BE2C (cell line): Measurements from ENCODE around the gene ST6GALNAC4.

ENCODE experiments used
- DNase-seq: peaks from one replicate; pipeline ENCODE4 v3.0.0-alpha.2; 2020
- H3K27me3 ChIP-seq: fragments of 250-450 bp; sonication (Bioruptor Pico); 2 replicates; pipeline ENCODE4 v1.5.1; 2020; ENCODE audit warnings: mild to moderate bottlenecking
- H3K36me3 ChIP-seq: fragments of 250-450 bp; sonication (Bioruptor Pico); 2 replicates; pipeline ENCODE4 v1.5.1; 2020; ENCODE audit warnings: mild to moderate bottlenecking
- H3K4me1 ChIP-seq: fragments of 250-450 bp; sonication (Bioruptor Pico); 2 replicates; pipeline ENCODE4 v1.5.1; 2020
- H3K4me3 ChIP-seq: 2 replicates; pipeline ENCODE4 v1.5.1; 2011; ENCODE audit warnings: low read depth, low read length
- H3K9me3 ChIP-seq: fragments of 250-450 bp; sonication (Bioruptor Pico); 2 replicates; pipeline ENCODE4 v1.5.1; 2020
- TF ChIP-seq, protein P1 (sequence below): IDR thresholded peaks from 2 replicates; pipeline ENCODE4 v1.5.1; 2012; ENCODE audit warnings: mild to moderate bottlenecking, low read depth, low read length

The ST6GALNAC4 gene

DNA sequence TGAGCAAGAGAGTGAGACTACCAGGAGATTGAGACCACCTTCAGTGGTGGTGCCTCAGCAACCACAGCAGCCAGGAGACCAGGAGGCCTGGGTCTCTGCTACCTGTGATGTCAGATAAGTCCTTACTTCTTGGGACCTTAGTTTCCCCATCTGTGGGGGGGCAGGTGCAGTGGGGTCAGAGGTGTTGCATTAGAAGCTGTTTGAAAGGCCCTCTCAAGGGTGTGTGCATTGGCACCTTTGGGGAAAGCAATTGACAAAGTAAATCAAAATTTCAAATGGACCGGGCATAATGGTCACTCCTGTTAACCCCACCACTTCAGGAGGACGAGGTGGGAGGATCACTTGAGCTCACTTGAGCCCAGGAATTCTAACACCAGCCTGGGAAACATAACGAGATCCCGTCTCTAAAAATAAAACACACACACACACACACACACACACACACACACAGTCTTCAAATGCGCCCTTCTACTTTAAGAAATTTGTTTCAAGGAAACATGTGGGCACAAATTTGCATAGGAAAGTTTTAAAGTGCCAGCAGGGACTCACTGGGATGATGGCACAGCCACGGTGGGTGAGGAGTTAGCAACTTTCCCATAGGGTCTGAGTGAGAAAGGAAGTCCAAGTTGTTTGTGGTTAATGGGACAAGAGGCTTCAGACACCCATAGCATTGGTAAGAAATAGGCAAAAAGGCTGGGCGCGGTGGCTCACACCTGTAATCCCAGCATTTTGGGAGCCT lies 38.0 kb downstream of the ST6GALNAC4 start:
- H3K27me3 ChIP-seq: no peaks in the 10 kb centered on the region
- H3K9me3 ChIP-seq: no peaks in the 10 kb centered on the region
- H3K4me3 ChIP-seq: no peak overlapping the region; the same call in 1 of the 2 replicates
- no peak for DNase-seq
- H3K4me1 ChIP-seq: peaks cover 4% of the 10 kb centered on the region; the same call in 1 of the 2 replicates
- no peaks in the 10 kb centered on the region for H3K36me3 ChIP-seq
- TF ChIP-seq, protein P1, sequence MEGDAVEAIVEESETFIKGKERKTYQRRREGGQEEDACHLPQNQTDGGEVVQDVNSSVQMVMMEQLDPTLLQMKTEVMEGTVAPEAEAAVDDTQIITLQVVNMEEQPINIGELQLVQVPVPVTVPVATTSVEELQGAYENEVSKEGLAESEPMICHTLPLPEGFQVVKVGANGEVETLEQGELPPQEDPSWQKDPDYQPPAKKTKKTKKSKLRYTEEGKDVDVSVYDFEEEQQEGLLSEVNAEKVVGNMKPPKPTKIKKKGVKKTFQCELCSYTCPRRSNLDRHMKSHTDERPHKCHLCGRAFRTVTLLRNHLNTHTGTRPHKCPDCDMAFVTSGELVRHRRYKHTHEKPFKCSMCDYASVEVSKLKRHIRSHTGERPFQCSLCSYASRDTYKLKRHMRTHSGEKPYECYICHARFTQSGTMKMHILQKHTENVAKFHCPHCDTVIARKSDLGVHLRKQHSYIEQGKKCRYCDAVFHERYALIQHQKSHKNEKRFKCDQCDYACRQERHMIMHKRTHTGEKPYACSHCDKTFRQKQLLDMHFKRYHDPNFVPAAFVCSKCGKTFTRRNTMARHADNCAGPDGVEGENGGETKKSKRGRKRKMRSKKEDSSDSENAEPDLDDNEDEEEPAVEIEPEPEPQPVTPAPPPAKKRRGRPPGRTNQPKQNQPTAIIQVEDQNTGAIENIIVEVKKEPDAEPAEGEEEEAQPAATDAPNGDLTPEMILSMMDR: no peak

DNA sequence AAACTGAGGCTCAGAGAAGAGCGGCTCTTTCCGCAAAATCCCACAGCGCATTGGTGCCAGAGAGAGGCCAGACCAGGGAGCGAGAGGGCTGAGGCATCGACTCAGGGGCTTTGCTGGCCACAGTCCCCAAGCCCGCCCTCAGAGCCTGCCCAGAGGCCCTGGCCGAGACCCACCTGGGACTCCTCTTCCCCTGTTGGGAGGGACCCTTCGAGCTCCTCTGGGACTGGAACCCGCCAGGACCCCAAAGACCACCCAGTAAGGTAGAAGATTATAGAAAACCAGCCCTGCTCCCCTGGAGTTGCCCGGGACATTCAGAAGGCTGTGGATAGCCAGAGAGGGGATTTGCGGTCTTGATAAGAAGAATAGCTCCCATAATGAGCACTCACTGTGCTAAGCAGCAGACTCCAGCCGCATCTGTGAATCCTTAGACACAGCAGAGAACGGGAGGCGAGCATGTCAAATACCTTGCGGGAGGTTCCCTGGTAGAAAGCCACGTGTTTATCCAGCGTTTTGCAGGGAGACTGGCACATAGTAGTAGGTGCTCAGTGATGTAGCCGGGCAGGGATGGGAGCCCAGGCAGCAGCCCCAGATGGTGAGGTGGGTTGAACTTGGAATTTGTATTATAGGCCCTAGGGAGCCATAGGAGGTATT lies 38.7 kb downstream of the ST6GALNAC4 start:
- peak overlapping the region; percentile 74 for H3K4me3 ChIP-seq
- H3K4me1 ChIP-seq: peaks cover 4% of the 10 kb centered on the region
- H3K36me3 ChIP-seq: no peaks in the 10 kb centered on the region
- no peaks in the 10 kb centered on the region for H3K27me3 ChIP-seq
- H3K9me3 ChIP-seq: no peaks in the 10 kb centered on the region
- DNase-seq: no peak
- TF ChIP-seq, protein P1: no peak

DNA sequence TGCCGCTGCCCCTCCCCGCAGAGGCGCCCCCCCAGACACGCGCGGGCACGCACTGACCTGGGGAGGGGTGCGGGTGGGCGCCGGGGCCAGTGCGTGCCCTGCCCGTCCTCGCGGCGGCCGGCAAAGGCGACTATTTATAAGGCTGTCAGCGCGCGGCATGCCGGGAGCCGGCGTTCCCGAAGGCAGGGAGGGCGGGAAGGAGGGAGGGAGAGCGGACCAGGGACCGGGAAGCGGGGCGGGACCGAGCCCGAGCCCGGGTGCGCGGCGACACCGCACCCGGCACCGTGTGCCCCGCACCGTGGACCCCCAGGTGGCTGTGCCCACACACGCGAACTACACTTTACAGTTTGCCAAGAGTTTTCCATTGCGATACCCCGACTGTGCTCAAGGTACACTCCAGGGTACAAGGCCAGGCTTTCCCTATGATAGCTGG lies 39.3 kb downstream of the ST6GALNAC4 start, which contains the start of gene AK1:
Gene AK1, minus strand, starts transcription at position 110 of the 433 bp plus-strand sequence. CDS start 3,058 bp downstream, outside the sequence.
- Histone ChIP-seq H3K4me3 (peak within 1 kb of the TSS; percentile 74), H3K9me3 (no peaks in the 10 kb centered on the region), H3K4me1 (peaks cover 4% of the 10 kb centered on the region), H3K36me3 (peaks cover 1% of the 10 kb centered on the region; the same call in 1 of the 2 replicates), H3K27me3 (no peaks in the 10 kb centered on the region)
- DNase-seq: peak; percentile 83
- TF ChIP-seq, protein P1: no peak

DNA sequence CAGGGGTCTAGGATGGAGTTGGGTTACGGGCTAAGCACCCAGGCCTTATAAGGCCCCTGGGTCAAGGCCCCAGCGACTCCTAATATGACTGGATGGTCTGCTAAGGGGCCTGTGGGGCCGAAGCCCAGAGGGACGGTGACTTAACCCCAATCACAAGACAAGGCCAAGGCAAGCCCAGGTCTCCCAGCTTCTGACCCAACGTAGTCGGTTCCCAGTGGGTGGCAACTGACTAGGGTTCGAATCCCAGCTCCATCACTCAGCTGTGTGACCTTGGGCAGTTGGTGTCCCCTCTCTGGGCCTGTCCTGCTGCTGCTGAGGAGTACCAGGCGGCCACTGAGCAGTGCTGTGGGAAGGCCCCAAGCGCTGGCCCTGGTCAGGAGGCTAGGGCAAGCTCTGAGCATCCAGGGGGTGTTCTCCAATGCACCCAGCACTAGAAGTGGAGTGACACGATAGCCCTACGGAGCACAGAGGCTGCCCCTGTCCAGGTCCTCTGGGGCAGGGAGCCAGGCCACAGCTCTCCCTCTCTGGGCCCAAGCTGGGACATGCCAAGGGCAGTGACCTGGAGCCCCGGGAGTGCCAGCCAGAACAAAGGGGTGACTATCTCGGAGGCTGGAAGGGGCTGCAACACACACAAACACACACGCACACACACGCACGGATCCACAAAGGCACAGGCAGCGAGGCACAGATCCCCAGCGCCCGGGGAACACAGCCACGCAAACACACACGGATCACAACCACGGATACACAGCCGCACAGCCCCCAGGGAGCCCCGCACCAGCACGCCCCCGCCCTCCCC lies 39.9 kb downstream of the ST6GALNAC4 start:
- H3K27me3 ChIP-seq: no peaks in the 10 kb centered on the region
- peaks cover 4% of the 10 kb centered on the region for H3K4me1 ChIP-seq
- TF ChIP-seq, protein P1: no peak
- no peaks in the 10 kb centered on the region for H3K9me3 ChIP-seq
- H3K4me3 ChIP-seq: peak overlapping the region; percentile 74
- H3K36me3 ChIP-seq: peaks cover 4% of the 10 kb centered on the region; the same call in 1 of the 2 replicates
- DNase-seq: no peak

DNA sequence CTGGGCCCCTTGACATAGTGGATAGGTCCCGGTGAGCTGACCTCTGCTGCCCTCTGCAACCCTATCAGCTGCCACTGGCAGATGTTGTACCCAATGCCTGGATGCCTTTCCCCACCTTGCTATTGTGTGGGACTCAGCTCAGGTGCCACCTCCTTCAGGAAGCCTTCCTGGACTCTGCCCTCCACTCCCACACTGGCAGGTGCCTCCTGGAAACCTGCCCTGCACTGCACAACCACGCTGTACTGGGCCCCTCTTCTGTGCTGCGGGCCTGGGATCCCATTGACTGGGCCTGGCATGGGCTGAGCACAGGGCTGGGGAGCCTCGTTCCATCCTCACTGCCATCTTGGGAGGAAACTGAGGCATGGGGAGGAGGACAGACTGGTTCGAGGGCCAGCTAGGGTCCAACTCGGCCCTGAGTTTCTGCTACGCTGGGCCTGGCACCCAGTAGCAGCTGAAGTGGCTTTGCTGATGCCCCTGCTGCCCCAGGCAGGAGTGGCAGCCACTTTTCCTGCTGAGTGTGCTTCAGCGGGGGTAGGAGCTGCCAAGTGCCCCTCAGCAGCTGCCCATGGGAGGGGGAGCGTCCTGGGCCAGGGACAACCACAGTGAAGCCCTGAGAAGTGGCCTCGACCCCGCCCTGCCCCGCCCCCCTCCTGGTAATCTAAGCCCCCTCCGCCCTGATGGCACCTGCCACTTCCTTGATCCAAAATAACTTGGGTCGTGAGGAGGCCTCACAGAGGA lies 40.6 kb downstream of the ST6GALNAC4 start:
- peaks cover 4% of the 10 kb centered on the region; the same call in 1 of the 2 replicates for H3K36me3 ChIP-seq
- no peak for DNase-seq

More for the DNA sequence above, 40.6 kb downstream of the ST6GALNAC4 start:
- H3K27me3 ChIP-seq: no peaks in the 10 kb centered on the region
- peaks cover 4% of the 10 kb centered on the region for H3K4me1 ChIP-seq
- no peak overlapping the region for H3K4me3 ChIP-seq
- H3K9me3 ChIP-seq: no peaks in the 10 kb centered on the region
- TF ChIP-seq, protein P1: no peak
